WTC11 (cell line): Measurements from ENCODE around the gene TAX1BP3. TPM values are rescaled to one million over a fixed set of nuclear protein-coding genes. Genes with fewer than 3 reads are reported as not detected.

Experiments
- ATF1 ChIP-seq: sonication (generic); formaldehyde crosslinking; IDR thresholded peaks from 2 replicates; pipeline ENCODE4 v1.8.1; 2023; ENCODE audit warnings: mild to moderate bottlenecking, moderate library complexity, missing genetic modification reagents
- ATF2 ChIP-seq: sonication (generic); formaldehyde crosslinking; IDR thresholded peaks from 2 replicates; pipeline ENCODE4 v1.8.1; 2022; ENCODE audit warnings: low read depth, missing genetic modification reagents, borderline replicate concordance
- ATF3 ChIP-seq: sonication (generic); formaldehyde crosslinking; conservative IDR thresholded peaks from 2 replicates; pipeline ENCODE4 v1.8.1; 2022; ENCODE audit warnings: mild to moderate bottlenecking, missing genetic modification reagents
- CREM ChIP-seq: sonication (generic); formaldehyde crosslinking; IDR thresholded peaks from 2 replicates; pipeline ENCODE4 v1.8.1; 2022; ENCODE audit warnings: mild to moderate bottlenecking, missing genetic modification reagents, moderate library complexity
- ERG ChIP-seq: fragments of 250-450 bp; sonication (Bioruptor Pico); IDR thresholded peaks from 2 replicates; pipeline ENCODE4 v1.8.0; 2021; ENCODE audit warnings: mild to moderate bottlenecking
- ESRRA ChIP-seq: sonication (generic); formaldehyde crosslinking; IDR thresholded peaks from 2 replicates; pipeline ENCODE4 v1.8.1; 2022; ENCODE audit warnings: mild to moderate bottlenecking, missing genetic modification reagents, borderline replicate concordance
- ETV6 ChIP-seq: sonication (generic); formaldehyde crosslinking; IDR thresholded peaks from 2 replicates; pipeline ENCODE4 v1.8.1; 2022; ENCODE audit warnings: mild to moderate bottlenecking, missing genetic modification reagents
- FOXP1 ChIP-seq: sonication (generic); formaldehyde crosslinking; IDR thresholded peaks from 2 replicates; pipeline ENCODE4 v1.8.0; 2022; ENCODE audit warnings: missing genetic modification reagents, mild to moderate bottlenecking, moderate library complexity, borderline replicate concordance
- HMGA2 ChIP-seq: fragments of 250-450 bp; sonication (Bioruptor Pico); IDR thresholded peaks from 2 replicates; pipeline ENCODE4 v1.4.0; 2021; ENCODE audit warnings: mild to moderate bottlenecking, moderate library complexity
- MLX ChIP-seq: sonication (generic); formaldehyde crosslinking; IDR thresholded peaks from 2 replicates; pipeline ENCODE4 v1.8.1; 2023; ENCODE audit warnings: mild to moderate bottlenecking, missing genetic modification reagents, moderate library complexity
- MYBL2 ChIP-seq: sonication (generic); formaldehyde crosslinking; IDR thresholded peaks from 2 replicates; pipeline ENCODE4 v1.8.1; 2023; ENCODE audit warnings: mild to moderate bottlenecking, moderate library complexity, missing genetic modification reagents
- NFE2L1 ChIP-seq: sonication (generic); formaldehyde crosslinking; IDR thresholded peaks from 2 replicates; pipeline ENCODE4 v1.8.1; 2023; ENCODE audit warnings: missing genetic modification reagents
- NFYB ChIP-seq: sonication (generic); formaldehyde crosslinking; conservative IDR thresholded peaks from 2 replicates; pipeline ENCODE4 v1.8.0; 2022; ENCODE audit warnings: low read depth, missing genetic modification reagents
- NR3C1 ChIP-seq: sonication (generic); formaldehyde crosslinking; conservative IDR thresholded peaks from 2 replicates; pipeline ENCODE4 v1.8.1; 2023; ENCODE audit warnings: low read depth, mild to moderate bottlenecking, missing genetic modification reagents
- OVOL2 ChIP-seq: fragments of 250-450 bp; sonication (Bioruptor Pico); IDR thresholded peaks from 2 replicates; pipeline ENCODE4 v1.9.0; 2021; ENCODE audit warnings: mild to moderate bottlenecking, borderline replicate concordance
- SMAD3 ChIP-seq: sonication (generic); formaldehyde crosslinking; IDR thresholded peaks from 2 replicates; pipeline ENCODE4 v1.8.0; 2022; ENCODE audit warnings: missing genetic modification reagents, mild to moderate bottlenecking, borderline replicate concordance
- TCF7 ChIP-seq: sonication (generic); formaldehyde crosslinking; IDR thresholded peaks from 2 replicates; pipeline ENCODE4 v1.8.0; 2022; ENCODE audit warnings: mild to moderate bottlenecking, low read depth, missing genetic modification reagents, moderate library complexity
- ZNF232 ChIP-seq: sonication (generic); formaldehyde crosslinking; IDR thresholded peaks from 2 replicates; pipeline ENCODE4 v1.8.0; 2022; ENCODE audit warnings: mild to moderate bottlenecking, missing genetic modification reagents
- ZNF317 ChIP-seq: sonication (generic); formaldehyde crosslinking; IDR thresholded peaks from 2 replicates; pipeline ENCODE4 v1.8.1; 2023; ENCODE audit warnings: low read depth, mild to moderate bottlenecking, moderate library complexity, missing genetic modification reagents, borderline replicate concordance
- ZNF396 ChIP-seq: fragments of 250-450 bp; sonication (Bioruptor Pico); IDR thresholded peaks from 2 replicates; pipeline ENCODE4 v1.8.0; 2021; ENCODE audit warnings: mild to moderate bottlenecking, moderate library complexity, borderline replicate concordance
- ZNF425 ChIP-seq: fragments of 250-450 bp; sonication (Bioruptor Pico); conservative IDR thresholded peaks from 2 replicates; pipeline ENCODE4 v1.9.0; 2021; ENCODE audit warnings: mild to moderate bottlenecking
- total RNA-seq: library from RNA; stranded (reverse); gene quantifications from 3 replicates; pipeline ENCODE4 v1.2.3, GENCODE V29; 2021
- TF ChIP-seq, protein P1 (sequence below): sonication (generic); formaldehyde crosslinking; IDR thresholded peaks from 2 replicates; pipeline ENCODE4 v1.8.0; 2023; ENCODE audit warnings: mild to moderate bottlenecking, missing genetic modification reagents
- TF ChIP-seq, protein P2 (sequence below): sonication (generic); formaldehyde crosslinking; IDR thresholded peaks from 2 replicates; pipeline ENCODE4 v1.8.1; 2022; ENCODE audit warnings: missing genetic modification reagents, borderline replicate concordance
- TF ChIP-seq, protein P3 (sequence below): sonication (generic); formaldehyde crosslinking; IDR thresholded peaks from 2 replicates; pipeline ENCODE4 v1.8.1; 2023; ENCODE audit warnings: mild to moderate bottlenecking, missing genetic modification reagents, borderline replicate concordance

Gene TAX1BP3
- total RNA-seq, 1 experiment from 2014 or later = 76.2 TPM

DNA sequence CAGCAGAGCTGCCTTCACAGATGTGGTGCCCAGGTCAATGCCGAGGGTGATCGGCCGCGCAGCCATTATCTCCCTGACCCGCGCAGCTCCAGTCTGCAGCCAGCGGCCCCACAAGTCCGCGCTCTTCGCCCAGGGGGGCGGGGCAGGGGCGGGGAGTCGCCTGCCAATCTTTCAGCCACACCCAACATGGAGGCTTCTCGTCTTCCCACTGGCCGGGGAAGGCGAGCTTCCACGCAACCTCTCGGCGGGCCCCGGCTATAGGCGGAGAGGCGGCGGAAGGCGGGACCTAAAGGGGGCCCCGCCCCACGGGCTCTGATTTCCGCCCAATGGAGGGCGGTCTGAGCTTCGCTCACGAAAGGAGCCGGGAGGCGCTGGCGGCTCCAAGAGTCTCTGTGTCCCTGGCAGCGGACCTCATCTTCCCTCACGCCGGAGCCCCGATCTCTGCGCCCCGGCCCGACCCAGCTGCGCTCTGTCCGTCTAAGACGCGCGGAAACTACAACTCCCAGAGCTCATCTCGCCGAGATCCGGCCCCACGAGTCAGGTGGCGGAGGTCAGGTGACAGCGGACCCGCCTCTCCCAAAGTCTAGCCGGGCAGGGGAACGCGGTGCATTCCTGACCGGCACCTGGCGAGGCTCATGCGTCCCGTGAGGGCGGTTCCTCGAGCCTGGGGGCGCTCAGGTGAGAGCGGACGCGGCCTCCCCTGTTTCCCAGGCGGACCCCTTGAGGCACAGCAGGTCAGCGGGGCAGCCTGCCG, 32.0 kb downstream of the TAX1BP3 start, which contains the start of the genes CTNS and SHPK (continued):
- TF ChIP-seq ZNF425 (CRISPR knock-in tag) (no peak), CREM (CRISPR knock-in tag) (no peak; the same call in 1 of the 2 replicates), FOXP1 (CRISPR knock-in tag) (no peak; the same call in 1 of the 2 replicates), SMAD3 (CRISPR knock-in tag) (peak; percentile 68; the same call in 1 of the 2 replicates), OVOL2 (CRISPR knock-in tag) (no peak), ESRRA (CRISPR knock-in tag) (0 out of 2 replicates have a peak, but pooled peaks have one; percentile 14), HMGA2 (CRISPR knock-in tag) (no peak), NFE2L1 (no peak), ZNF396 (CRISPR knock-in tag) (no peak), TCF7 (CRISPR knock-in tag) (no peak), NR3C1 (no peak), MLX (no peak), MYBL2 (CRISPR knock-in tag) (no peak), ATF2 (CRISPR knock-in tag) (no peak), ATF1 (CRISPR knock-in tag) (peak; percentile 34; the same call in 1 of the 2 replicates), ETV6 (CRISPR knock-in tag) (0 out of 2 replicates have a peak, but pooled peaks have one; percentile 45), NFYB (CRISPR knock-in tag) (peak; percentile 65), ATF3 (CRISPR knock-in tag) (no peak), ZNF317 (no peak), ERG (CRISPR knock-in tag) (no peak), ZNF232 (no peak; the same call in 1 of the 2 replicates)
- TF ChIP-seq, protein P1, sequence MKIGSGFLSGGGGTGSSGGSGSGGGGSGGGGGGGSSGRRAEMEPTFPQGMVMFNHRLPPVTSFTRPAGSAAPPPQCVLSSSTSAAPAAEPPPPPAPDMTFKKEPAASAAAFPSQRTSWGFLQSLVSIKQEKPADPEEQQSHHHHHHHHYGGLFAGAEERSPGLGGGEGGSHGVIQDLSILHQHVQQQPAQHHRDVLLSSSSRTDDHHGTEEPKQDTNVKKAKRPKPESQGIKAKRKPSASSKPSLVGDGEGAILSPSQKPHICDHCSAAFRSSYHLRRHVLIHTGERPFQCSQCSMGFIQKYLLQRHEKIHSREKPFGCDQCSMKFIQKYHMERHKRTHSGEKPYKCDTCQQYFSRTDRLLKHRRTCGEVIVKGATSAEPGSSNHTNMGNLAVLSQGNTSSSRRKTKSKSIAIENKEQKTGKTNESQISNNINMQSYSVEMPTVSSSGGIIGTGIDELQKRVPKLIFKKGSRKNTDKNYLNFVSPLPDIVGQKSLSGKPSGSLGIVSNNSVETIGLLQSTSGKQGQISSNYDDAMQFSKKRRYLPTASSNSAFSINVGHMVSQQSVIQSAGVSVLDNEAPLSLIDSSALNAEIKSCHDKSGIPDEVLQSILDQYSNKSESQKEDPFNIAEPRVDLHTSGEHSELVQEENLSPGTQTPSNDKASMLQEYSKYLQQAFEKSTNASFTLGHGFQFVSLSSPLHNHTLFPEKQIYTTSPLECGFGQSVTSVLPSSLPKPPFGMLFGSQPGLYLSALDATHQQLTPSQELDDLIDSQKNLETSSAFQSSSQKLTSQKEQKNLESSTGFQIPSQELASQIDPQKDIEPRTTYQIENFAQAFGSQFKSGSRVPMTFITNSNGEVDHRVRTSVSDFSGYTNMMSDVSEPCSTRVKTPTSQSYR (CRISPR knock-in tag) = no peak
- TF ChIP-seq, protein P2, sequence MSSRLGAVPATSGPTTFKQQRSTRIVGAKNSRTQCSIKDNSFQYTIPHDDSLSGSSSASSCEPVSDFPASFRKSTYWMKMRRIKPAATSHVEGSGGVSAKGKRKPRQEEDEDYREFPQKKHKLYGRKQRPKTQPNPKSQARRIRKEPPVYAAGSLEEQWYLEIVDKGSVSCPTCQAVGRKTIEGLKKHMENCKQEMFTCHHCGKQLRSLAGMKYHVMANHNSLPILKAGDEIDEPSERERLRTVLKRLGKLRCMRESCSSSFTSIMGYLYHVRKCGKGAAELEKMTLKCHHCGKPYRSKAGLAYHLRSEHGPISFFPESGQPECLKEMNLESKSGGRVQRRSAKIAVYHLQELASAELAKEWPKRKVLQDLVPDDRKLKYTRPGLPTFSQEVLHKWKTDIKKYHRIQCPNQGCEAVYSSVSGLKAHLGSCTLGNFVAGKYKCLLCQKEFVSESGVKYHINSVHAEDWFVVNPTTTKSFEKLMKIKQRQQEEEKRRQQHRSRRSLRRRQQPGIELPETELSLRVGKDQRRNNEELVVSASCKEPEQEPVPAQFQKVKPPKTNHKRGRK = no peak
- TF ChIP-seq, protein P3, sequence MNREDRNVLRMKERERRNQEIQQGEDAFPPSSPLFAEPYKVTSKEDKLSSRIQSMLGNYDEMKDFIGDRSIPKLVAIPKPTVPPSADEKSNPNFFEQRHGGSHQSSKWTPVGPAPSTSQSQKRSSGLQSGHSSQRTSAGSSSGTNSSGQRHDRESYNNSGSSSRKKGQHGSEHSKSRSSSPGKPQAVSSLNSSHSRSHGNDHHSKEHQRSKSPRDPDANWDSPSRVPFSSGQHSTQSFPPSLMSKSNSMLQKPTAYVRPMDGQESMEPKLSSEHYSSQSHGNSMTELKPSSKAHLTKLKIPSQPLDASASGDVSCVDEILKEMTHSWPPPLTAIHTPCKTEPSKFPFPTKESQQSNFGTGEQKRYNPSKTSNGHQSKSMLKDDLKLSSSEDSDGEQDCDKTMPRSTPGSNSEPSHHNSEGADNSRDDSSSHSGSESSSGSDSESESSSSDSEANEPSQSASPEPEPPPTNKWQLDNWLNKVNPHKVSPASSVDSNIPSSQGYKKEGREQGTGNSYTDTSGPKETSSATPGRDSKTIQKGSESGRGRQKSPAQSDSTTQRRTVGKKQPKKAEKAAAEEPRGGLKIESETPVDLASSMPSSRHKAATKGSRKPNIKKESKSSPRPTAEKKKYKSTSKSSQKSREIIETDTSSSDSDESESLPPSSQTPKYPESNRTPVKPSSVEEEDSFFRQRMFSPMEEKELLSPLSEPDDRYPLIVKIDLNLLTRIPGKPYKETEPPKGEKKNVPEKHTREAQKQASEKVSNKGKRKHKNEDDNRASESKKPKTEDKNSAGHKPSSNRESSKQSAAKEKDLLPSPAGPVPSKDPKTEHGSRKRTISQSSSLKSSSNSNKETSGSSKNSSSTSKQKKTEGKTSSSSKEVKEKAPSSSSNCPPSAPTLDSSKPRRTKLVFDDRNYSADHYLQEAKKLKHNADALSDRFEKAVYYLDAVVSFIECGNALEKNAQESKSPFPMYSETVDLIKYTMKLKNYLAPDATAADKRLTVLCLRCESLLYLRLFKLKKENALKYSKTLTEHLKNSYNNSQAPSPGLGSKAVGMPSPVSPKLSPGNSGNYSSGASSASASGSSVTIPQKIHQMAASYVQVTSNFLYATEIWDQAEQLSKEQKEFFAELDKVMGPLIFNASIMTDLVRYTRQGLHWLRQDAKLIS (CRISPR knock-in tag) = no peak
